SK-N-SH (cell line): ENCODE results near the gene NDUFS8. TPM values are rescaled to one million over a fixed set of nuclear protein-coding genes. Genes with fewer than 3 reads are reported as not detected.

ENCODE experiments used
- CTCF ChIA-PET: fragments of 300-600, 350-600 bp; formaldehyde crosslinking; extraction: SDS; loops from one replicate; lab custom pipeline; 2021; lab: Yijun Ruan, JAX
- POLR2A ChIA-PET: fragments of 350-600 bp; sonication (Branson Sonifier 250); formaldehyde crosslinking; extraction: SDS; loops from one replicate; lab custom pipeline; 2020; ENCODE audit warnings: antibody characterized with exemption, inconsistent platforms; lab: Yijun Ruan, JAX
- DNase-seq: peaks from one replicate; pipeline ENCODE4 v3.0.0; 2012
- H2AFZ ChIP-seq: fragments of 200-600 bp; sonication (generic); 2 replicates; pipeline ENCODE4 v1.8.1; 2016; ENCODE audit warnings: antibody characterized with exemption, mild to moderate bottlenecking, low read depth
- H3F3A ChIP-seq: fragments of 200-600 bp; sonication (generic); replicated peaks from 2 replicates; pipeline ENCODE3; 2016; ENCODE audit warnings: antibody characterized with exemption, mild to moderate bottlenecking; ENCODE audit not compliant: insufficient read depth
- H3K27ac ChIP-seq, 2 experiments: fragments of 200-500 bp in 1 of 2; fragments of 200-600 bp in 1 of 2; sonication (Bioruptor generic) in 1 of 2; sonication (generic), shearing (Covaris generic) in 1 of 2; 2 replicates each; pipeline versions ENCODE4 v1.5.1 to v1.6.1; 2014 to 2016; ENCODE audit warnings: low read depth in 2 of 2, inconsistent platforms in 1 of 2, low read length in 1 of 2, mild to moderate bottlenecking in 1 of 2, mixed read lengths in 1 of 2
- H3K27me3 ChIP-seq: fragments of 200-600 bp; sonication (generic), shearing (Covaris generic); 2 replicates; pipeline ENCODE4 v1.6.1; 2016; ENCODE audit warnings: mixed run types; ENCODE audit not compliant: insufficient read depth
- H3K36me3 ChIP-seq, 2 experiments: fragments of 200-500 bp in 1 of 2; fragments of 200-600 bp in 1 of 2; sonication (Bioruptor generic) in 1 of 2; sonication (generic) in 1 of 2; replicated peaks in 1 of 2; 2 replicates each; pipeline versions ENCODE3 to v1.5.1; 2014 to 2016; ENCODE audit warnings: low read length in 1 of 2, mild to moderate bottlenecking in 1 of 2; ENCODE audit not compliant: insufficient read depth in 2 of 2, control insufficient read depth in 1 of 2
- H3K4me1 ChIP-seq, 2 experiments: fragments of 200-500 bp in 1 of 2; fragments of 200-600 bp in 1 of 2; sonication (Bioruptor generic) in 1 of 2; sonication (generic), shearing (Covaris generic) in 1 of 2; 2 replicates each; pipeline versions ENCODE4 v1.5.1 to v1.6.1; 2014 to 2016; ENCODE audit warnings: low read depth in 1 of 2, low read length in 1 of 2, mixed run types in 1 of 2; ENCODE audit not compliant: insufficient read depth in 2 of 2, control insufficient read depth in 1 of 2
- H3K4me2 ChIP-seq: fragments of 200-600 bp; sonication (generic), shearing (Covaris generic); 2 replicates; pipeline ENCODE4 v1.6.1; 2017; ENCODE audit warnings: mixed run types
- H3K4me3 ChIP-seq, 2 experiments: fragments of 200-500 bp in 1 of 2; fragments of 200-600 bp in 1 of 2; sonication (Bioruptor generic) in 1 of 2; sonication (generic), shearing (Covaris generic) in 1 of 2; 2 replicates each; pipeline versions ENCODE4 v1.5.1 to v1.8.1; 2014 to 2016; ENCODE audit warnings: low read depth in 2 of 2, inconsistent platforms in 1 of 2, low read length in 1 of 2, mild to moderate bottlenecking in 1 of 2, mixed read lengths in 1 of 2, moderate library complexity in 1 of 2
- H3K79me2 ChIP-seq: fragments of 200-600 bp; sonication (generic); 2 replicates; pipeline ENCODE4 v1.8.1; 2017; ENCODE audit warnings: mild to moderate bottlenecking; ENCODE audit not compliant: insufficient read depth
- H3K9ac ChIP-seq: fragments of 200-600 bp; sonication (generic); 2 replicates; pipeline ENCODE4 v1.6.1; 2017; ENCODE audit warnings: mixed run types
- H3K9me2 ChIP-seq: fragments of 200-600 bp; sonication (generic); 2 replicates; pipeline ENCODE4 v1.6.1; 2017; ENCODE audit warnings: mixed run types
- H3K9me3 ChIP-seq: fragments of 200-600 bp; sonication (generic); 2 replicates; pipeline ENCODE4 v1.6.1; 2017; ENCODE audit warnings: mixed run types, mild to moderate bottlenecking, moderate library complexity
- H4K20me1 ChIP-seq: fragments of 200-600 bp; sonication (generic); 2 replicates; pipeline ENCODE4 v1.6.1; 2017; ENCODE audit warnings: mild to moderate bottlenecking, mixed run types; ENCODE audit not compliant: insufficient read depth
- CHD2 ChIP-seq: fragments of 150-350 bp; IDR thresholded peaks from 2 replicates; pipeline ENCODE4 v1.6.1; 2018; ENCODE audit warnings: low read length; ENCODE audit not compliant: partially characterized antibody
- ELF1 ChIP-seq: IDR thresholded peaks from 2 replicates; pipeline ENCODE4 v1.4.0; 2012
- EP300 ChIP-seq, 2 experiments: IDR thresholded peaks; 2 replicates each; pipeline versions ENCODE4 v1.4.0 to v1.6.1; 2012; ENCODE audit warnings: borderline replicate concordance in 1 of 2, low read depth in 1 of 2, low read length in 1 of 2
- FOSL2 ChIP-seq: IDR thresholded peaks from 2 replicates; pipeline ENCODE4 v1.4.0; 2012; ENCODE audit warnings: low read depth, mild to moderate bottlenecking, moderate library complexity, borderline replicate concordance
- FOXM1 ChIP-seq: IDR thresholded peaks from 2 replicates; pipeline ENCODE4 v1.4.0; 2012; ENCODE audit warnings: low read depth, mild to moderate bottlenecking
- GABPA ChIP-seq: IDR thresholded peaks from 2 replicates; pipeline ENCODE4 v1.4.0; 2012; ENCODE audit warnings: low read depth, mild to moderate bottlenecking
- GATA2 ChIP-seq: sonication (generic); formaldehyde crosslinking; IDR thresholded peaks from 2 replicates; pipeline ENCODE4 v1.5.0; 2020; ENCODE audit warnings: mild to moderate bottlenecking, missing genetic modification reagents
- JUND ChIP-seq: IDR thresholded peaks from 2 replicates; pipeline ENCODE4 v1.4.0; 2012
- PBX3 ChIP-seq: IDR thresholded peaks from 2 replicates; pipeline ENCODE4; 2012
- RFX5 ChIP-seq: IDR thresholded peaks from 2 replicates; pipeline ENCODE4 v1.6.1; 2012; ENCODE audit warnings: mild to moderate bottlenecking, improper control_type of control experiment, low read length
- RXRA ChIP-seq: IDR thresholded peaks from 2 replicates; pipeline ENCODE4 v1.4.0; 2012; ENCODE audit warnings: low read depth, mild to moderate bottlenecking, borderline replicate concordance
- TAF1 ChIP-seq: IDR thresholded peaks from 2 replicates; pipeline ENCODE4 v1.6.1; 2012; ENCODE audit warnings: low read depth, mild to moderate bottlenecking, low read length, moderate library complexity, borderline replicate concordance
- USF1 ChIP-seq: IDR thresholded peaks from 2 replicates; pipeline ENCODE4 v1.4.0; 2012; ENCODE audit warnings: low read depth, borderline replicate concordance
- USF2 ChIP-seq: fragments of 150-350 bp; IDR thresholded peaks from 2 replicates; pipeline ENCODE4 v1.6.1; 2017; ENCODE audit warnings: antibody characterized with exemption, low read length, low read depth, borderline replicate concordance
- YY1 ChIP-seq: IDR thresholded peaks from 2 replicates; pipeline ENCODE4 v1.4.0; 2012; ENCODE audit warnings: low read depth, mild to moderate bottlenecking
- WGBS: methylation state at CpG from one replicate; pipeline ENCODE4 v1.1.6; 2017; ENCODE audit warnings: low lambda C conversion rate; 5-methylcytosine and 5-hydroxymethylcytosine counted together
- polyA plus RNA-seq, 3 experiments: library from polyadenylated mRNA; depleted of rRNA; stranded (reverse); fragments of >200 nt; gene quantifications; 2 replicates each; pipeline ENCODE4 v1.2.3, GENCODE V29; 2012

The NDUFS8 gene
- polyA plus RNA-seq, 1 of the 3 experiments (the other 2 are of a cell fraction), result 123 TPM

- no peak overlapping the region for H3K4me2 ChIP-seq
- H2AFZ ChIP-seq, result no peak overlapping the region
- WGBS, result 52% methylated on average over 4 of the region's 16 CpGs
- peak; percentile 31; the same call in 1 of the 2 replicates for TF ChIP-seq USF1
- TF ChIP-seq GABPA, result no peak
- no peak for TF ChIP-seq RFX5
- TF ChIP-seq, all 33 proteins: peak for 1
- H3K4me1 ChIP-seq, result peaks cover 26 to 32% of the 10 kb centered on the region in 2 experiments; a peak in 3 of 4 replicates
- peaks cover 8% of the 10 kb centered on the region for H3F3A ChIP-seq
- ChIA-PET CTCF (interaction anchor here (0.9 kb wide), 1 partner anchor 14 kb away, joined by 3 read pairs; no protein-coding TSS in a partner anchor), POLR2A (no interaction called here)
- DNase-seq, result no peak
- H3K27ac ChIP-seq, result no peak overlapping the region
- no peaks in the 10 kb centered on the region for H4K20me1 ChIP-seq
- no peaks in the 10 kb centered on the region for H3K9me3 ChIP-seq
- H3K36me3 ChIP-seq, result no peaks in the 10 kb centered on the region
- no peak overlapping the region for H3K9ac ChIP-seq
- no peak overlapping the region for H3K4me3 ChIP-seq
- H3K79me2 ChIP-seq, result peaks cover 6% of the 10 kb centered on the region
- no peaks in the 10 kb centered on the region for H3K9me2 ChIP-seq
- H3K27me3 ChIP-seq, result no peaks in the 10 kb centered on the region
Measured at GRCh38 chr11:68016904-68017817, 13.3 kb upstream of the NDUFS8 start.

- ChIA-PET POLR2A (no interaction called here), CTCF (interaction anchor here (1.1 kb wide), 1 partner anchor 12 kb away, joined by 3 read pairs; the partner anchor contains the start of gene NDUFS8)
- Histone ChIP-seq H3K9ac (no peak overlapping the region), H3K27me3 (no peaks in the 10 kb centered on the region), H3F3A (peaks cover 8% of the 10 kb centered on the region), H3K4me2 (no peak overlapping the region), H4K20me1 (no peaks in the 10 kb centered on the region), H3K4me3 (no peak overlapping the region), H3K9me2 (no peaks in the 10 kb centered on the region), H3K4me1 (peaks cover 17 to 26% of the 10 kb centered on the region in 2 experiments; a peak in 3 of 4 replicates), H3K79me2 (no peaks in the 10 kb centered on the region), H3K27ac (no peak overlapping the region), H2AFZ (no peak overlapping the region), H3K9me3 (no peaks in the 10 kb centered on the region), H3K36me3 (no peaks in the 10 kb centered on the region)
- DNase-seq, result no peak
- WGBS, result 89% methylated on average over 24 of the region's 27 CpGs
- no peak for TF ChIP-seq YY1
- TF ChIP-seq ELF1, result no peak
- no peak for TF ChIP-seq GATA2
- no peak for TF ChIP-seq FOXM1
- TF ChIP-seq CHD2, result no peak
- TF ChIP-seq PBX3, result no peak
- no peak for TF ChIP-seq EP300 (IDR thresholded peaks at IDR 0.05; ENCODE audit: borderline replicate concordance in 1 of 2, low read depth in 1 of 2, low read length in 1 of 2)
- no peak for TF ChIP-seq GABPA
- TF ChIP-seq TAF1, result no peak
- TF ChIP-seq JUND, result no peak
- no peak for TF ChIP-seq FOSL2
- TF ChIP-seq USF2, result no peak
- TF ChIP-seq RXRA, result no peak
Measured at GRCh38 chr11:68017980-68018729, 12.3 kb upstream of the NDUFS8 start.
